CD4-positive, alpha-beta T cell treated with Interleukin-6 for 4 hours (primary cell): ENCODE results near the gene HDAC3.

Source experiments
- DNase-seq: peaks from one replicate; pipeline ENCODE4 v3.0.0-alpha.2; 2020; ENCODE audit warnings: mixed read lengths

Gene HDAC3

GRCh38 chr5:141598391-141599345, 38.0 kb downstream of the HDAC3 start:
- DNase-seq, result no peak

GRCh38 chr5:141597814-141598213, 38.8 kb downstream of the HDAC3 start:
- no peak for DNase-seq

- no peak for DNase-seq
Observed at GRCh38 chr5:141597394-141597793, 39.3 kb downstream of the HDAC3 start.

GRCh38 chr5:141596867-141597266, 39.8 kb downstream of the HDAC3 start:
- no peak for DNase-seq

GRCh38 chr5:141590127-141590526, 46.5 kb downstream of the HDAC3 start:
- no peak for DNase-seq

- no peak for DNase-seq
Observed at GRCh38 chr5:141586246-141586645, 50.4 kb downstream of the HDAC3 start.

- DNase-seq, result no peak
Observed at GRCh38 chr5:141585594-141585993, 51.1 kb downstream of the HDAC3 start.

GRCh38 chr5:141574122-141574510, 62.5 kb downstream of the HDAC3 start:
- DNase-seq, result no peak

GRCh38 chr5:141573489-141574121, 63.0 kb downstream of the HDAC3 start:
- no peak for DNase-seq
